A204.1 (cell line): ENCODE measurements around the gene MRTFB.

Experiments
- FAIRE-seq: peaks from 2 replicates; lab custom pipeline; 2012; peaks lifted over from hg19 to GRCh38; lab: Jason Lieb, UNC

The MRTFB gene

GRCh38 chr16:14309001-14309886 is 238.1 kb downstream of the MRTFB start:
- FAIRE-seq, result no peak

- FAIRE-seq, result no peak
Measured at GRCh38 chr16:14309906-14310305, 238.8 kb downstream of the MRTFB start.

GRCh38 chr16:14310519-14310991 is 239.4 kb downstream of the MRTFB start:
- FAIRE-seq, result no peak

- FAIRE-seq, result no peak
Measured at GRCh38 chr16:14314116-14314515, 243.0 kb downstream of the MRTFB start.

GRCh38 chr16:14315683-14316320 is 244.7 kb downstream of the MRTFB start:
- no peak for FAIRE-seq
